HepG2 (cell line): ENCODE results near the gene IPO13. TPM values are rescaled to one million over a fixed set of nuclear protein-coding genes. Genes with fewer than 3 reads are reported as not detected.

ENCODE experiments used
- AHDC1 ChIP-seq: sonication (generic); formaldehyde crosslinking; IDR thresholded peaks from 2 replicates; pipeline ENCODE4 v1.5.1; 2020; ENCODE audit warnings: mild to moderate bottlenecking, missing genetic modification reagents, borderline replicate concordance
- ARNTL ChIP-seq: sonication (generic); formaldehyde crosslinking; IDR thresholded peaks from 2 replicates; pipeline ENCODE4 v1.4.0; 2020; ENCODE audit warnings: mild to moderate bottlenecking, missing genetic modification reagents
- ATF7 ChIP-seq, 2 experiments: fragments of 450-650 bp in 1 of 2; sonication (generic) in 1 of 2; formaldehyde crosslinking in 1 of 2; IDR thresholded peaks; 2 replicates each; pipeline versions ENCODE4 v1.4.0 to v1.6.1; 2016 to 2020; ENCODE audit warnings: antibody characterized with exemption in 1 of 2, mild to moderate bottlenecking in 1 of 2, missing genetic modification reagents in 1 of 2
- E2F5 ChIP-seq: sonication (generic); formaldehyde crosslinking; conservative IDR thresholded peaks from 2 replicates; pipeline ENCODE4 v1.4.0; 2020; ENCODE audit warnings: missing genetic modification reagents
- ETV5 ChIP-seq: IDR thresholded peaks from 2 replicates; pipeline ENCODE4 v1.6.1; 2018; ENCODE audit warnings: missing biosample characterization, missing genetic modification reagents, inconsistent platforms, borderline replicate concordance
- HBP1 ChIP-seq: IDR thresholded peaks from 2 replicates; pipeline ENCODE4 v1.6.1; 2016; ENCODE audit warnings: low read depth, control low read depth
- KMT2A ChIP-seq: sonication (generic); formaldehyde crosslinking; IDR thresholded peaks from 2 replicates; pipeline ENCODE4 v1.4.0; 2020; ENCODE audit warnings: missing genetic modification reagents
- NFYC ChIP-seq: IDR thresholded peaks from 2 replicates; pipeline ENCODE4 v1.6.1; 2016; ENCODE audit warnings: missing genetic modification reagents, missing compliant biosample characterization
- RARA ChIP-seq: IDR thresholded peaks from 2 replicates; pipeline ENCODE4 v1.6.1; 2016; ENCODE audit warnings: missing genetic modification reagents, missing compliant biosample characterization
- TRIM22 ChIP-seq: fragments of 450-650 bp; IDR thresholded peaks from 2 replicates; pipeline ENCODE4 v1.6.1; 2017
- YY1 ChIP-seq: IDR thresholded peaks from 2 replicates; pipeline ENCODE4 v1.6.1; 2011; ENCODE audit warnings: low read length, low read depth, moderate library complexity, mild to moderate bottlenecking; ENCODE audit not compliant: insufficient read depth, insufficient replicate concordance
- ZBED4 ChIP-seq: sonication (generic); formaldehyde crosslinking; IDR thresholded peaks from 2 replicates; pipeline ENCODE4 v1.4.0; 2020; ENCODE audit warnings: missing genetic modification reagents, borderline replicate concordance
- ZFX ChIP-seq: sonication (generic); formaldehyde crosslinking; IDR thresholded peaks from 2 replicates; pipeline ENCODE4 v1.4.0; 2020; ENCODE audit warnings: mild to moderate bottlenecking, low read depth, missing genetic modification reagents, moderate library complexity
- ZNF607 ChIP-seq: sonication (generic); formaldehyde crosslinking; IDR thresholded peaks from 2 replicates; pipeline ENCODE4 v1.5.1; 2020; ENCODE audit warnings: missing genetic modification reagents, mild to moderate bottlenecking, borderline replicate concordance
- ZNF747 ChIP-seq: sonication (generic); formaldehyde crosslinking; IDR thresholded peaks from 2 replicates; pipeline ENCODE4 v1.8.1; 2023; ENCODE audit warnings: missing genetic modification reagents, mild to moderate bottlenecking, borderline replicate concordance
- polyA plus RNA-seq, 8 experiments: library from polyadenylated mRNA; depleted of rRNA in 3 of 8; stranded (reverse) in 7 of 8; unstranded in 1 of 8; fragments of >200 nt; fragmentation: Illumina TruSeq in 4 of 8; extraction: Trizol in 4 of 8; gene quantifications; 2 replicates each; pipeline versions ENCODE4 v1.2.1 to v1.2.3, GENCODE V29; 2011 to 2016; ENCODE audit warnings: low read depth in 4 of 8, missing spikeins in 1 of 8, mixed read lengths in 1 of 8; ENCODE audit not compliant: insufficient read depth in 1 of 8
- total RNA-seq, 5 experiments: library from RNA; depleted of rRNA; stranded (reverse); fragments of >200 nt; fragmentation: Illumina TruSeq; extraction: Trizol; gene quantifications; 2 replicates each; pipeline ENCODE4 v1.2.3, GENCODE V29; 2016; ENCODE audit warnings: low read depth in 1 of 5

IPO13 gene
- total and polyA plus RNA-seq, 2 of the 13 experiments (the other 11 are each of a cell fraction or from before 2014, with no cell fraction given), result 12.9 to 15.6 TPM

GRCh38 chr1:43978551-43979260 lies 32.0 kb downstream of the IPO13 start, which contains the start of gene B4GALT2 (continued):
- TF ChIP-seq ZFX (CRISPR knock-in tag), result peak; percentile 67
- no peak for TF ChIP-seq ZBED4 (CRISPR knock-in tag)
- TF ChIP-seq YY1, result peak; percentile 22
- TF ChIP-seq ARNTL (CRISPR knock-in tag), result peak; percentile 56; the same call in 1 of the 2 replicates
- no peak for TF ChIP-seq KMT2A (CRISPR knock-in tag)
- 0 out of 2 replicates have a peak, but pooled peaks have one; percentile 7 for TF ChIP-seq RARA (CRISPR knock-in tag)
- 0 out of 2 replicates have a peak, but pooled peaks have one; percentile 24 for TF ChIP-seq AHDC1 (CRISPR knock-in tag)
- TF ChIP-seq E2F5 (CRISPR knock-in tag), result no peak
- no peak for TF ChIP-seq ATF7 (IDR thresholded peaks at IDR 0.05)
- no peak for TF ChIP-seq ATF7 (CRISPR knock-in tag; IDR thresholded peaks at IDR 0.05)
- TF ChIP-seq ETV5 (CRISPR knock-in tag), result no peak
- no peak for TF ChIP-seq HBP1
- 0 out of 2 replicates have a peak, but pooled peaks have one; percentile 17 for TF ChIP-seq ZNF607 (CRISPR knock-in tag)
- TF ChIP-seq TRIM22, result no peak
- no peak for TF ChIP-seq NFYC (CRISPR knock-in tag)
- TF ChIP-seq ZNF747 (CRISPR knock-in tag), result no peak
